ENCODE measurements around the gene IFT172. TPM values are rescaled to one million over a fixed set of nuclear protein-coding genes. Genes with fewer than 3 reads are reported as not detected.
"Not testable (repeated sequence)": the region's sequence is repeated elsewhere in the genome, so short reads cannot be mapped to it uniquely, and the experiment has no call there.

IFT172 gene
- polyA plus RNA-seq, 1 experiment: 20.4 TPM

- POLR2A ChIA-PET: interaction anchor here (0.6 to 3.6 kb wide), 15 partner anchors 12 to 295 kb away, joined by 3 to 43 read pairs (median 5); partner anchors contain the start of genes CCDC121, EIF2B4, GPN1 and GTF3C2
- CTCF ChIA-PET: interaction anchor here (0.8 to 2.9 kb wide), 4 partner anchors 22 to 254 kb away, joined by 3 to 11 read pairs (median 4); no protein-coding TSS in a partner anchor
- Histone ChIP-seq H3K27ac (ENCODE audit: low read depth, low read length) (peak overlapping the region; percentile 89), H3K27me3 (ENCODE audit: control insufficient read depth, insufficient read depth, low read length) (no peaks in the 10 kb centered on the region), H3K9me3 (ENCODE audit: control insufficient read depth, insufficient read depth, low read length) (no peaks in the 10 kb centered on the region; the same call in 1 of the 2 replicates), H3K4me3 (ENCODE audit: low read depth, low read length) (peak overlapping the region; percentile 80)
- peak; percentile 55 for DNase-seq (ENCODE audit: low read depth, low spot score)
- TF ChIP-seq CTCF (IDR thresholded peaks at IDR 0.05; ENCODE audit: low read depth, low read length): no peak
Measured at GRCh38 chr2:27428978-27429541, 60.5 kb downstream of the IFT172 start.

GRCh38 chr2:27428213-27428977, 61.1 kb downstream of the IFT172 start, which contains the start of gene NRBP1:
TSS of gene NRBP1 (plus strand) at chr2:27428631. CDS start at chr2:27433274, 4,643 bp downstream.
- TF ChIP-seq CTCF (IDR thresholded peaks at IDR 0.05; ENCODE audit: low read depth, low read length): no peak
- H3K4me3 ChIP-seq (ENCODE audit: low read depth, low read length): peak within 1 kb of the TSS; percentile 80
- no peaks in the 10 kb centered on the region for H3K27me3 ChIP-seq (ENCODE audit: control insufficient read depth, insufficient read depth, low read length)
- peak; percentile 68 for DNase-seq (ENCODE audit: low read depth, low spot score)
- ChIA-PET CTCF (interaction anchor here (0.9 to 1.3 kb wide), 4 partner anchors 21 to 255 kb away, joined by 3 to 5 read pairs (median 4); no protein-coding TSS in a partner anchor), POLR2A (interaction anchor here (0.6 to 3.6 kb wide), 14 partner anchors 13 to 235 kb away, joined by 3 to 43 read pairs (median 5); partner anchors contain the start of genes CCDC121, GPN1, GTF3C2 and PPM1G)
- H3K27ac ChIP-seq (ENCODE audit: low read depth, low read length): peak within 1 kb of the TSS; percentile 89
- H3K9me3 ChIP-seq (ENCODE audit: control insufficient read depth, insufficient read depth, low read length): no peaks in the 10 kb centered on the region; the same call in 1 of the 2 replicates

GRCh38 chr2:27427863-27428212, 61.7 kb downstream of the IFT172 start:
- CTCF ChIA-PET: interaction anchor here (0.9 to 1.3 kb wide), 4 partner anchors 21 to 255 kb away, joined by 3 to 5 read pairs (median 4); no protein-coding TSS in a partner anchor
- POLR2A ChIA-PET: interaction anchor here (0.8 to 3.6 kb wide), 9 partner anchors 19 to 236 kb away, joined by 3 to 43 read pairs (median 4); partner anchors contain the start of genes CCDC121, GPN1, GTF3C2 and PPM1G
- TF ChIP-seq CTCF (IDR thresholded peaks at IDR 0.05; ENCODE audit: low read depth, low read length): no peak
- Histone ChIP-seq H3K27ac (ENCODE audit: low read depth, low read length) (peak overlapping the region; percentile 89), H3K9me3 (ENCODE audit: control insufficient read depth, insufficient read depth, low read length) (no peaks in the 10 kb centered on the region; the same call in 1 of the 2 replicates), H3K4me3 (ENCODE audit: low read depth, low read length) (peak overlapping the region; percentile 80), H3K27me3 (ENCODE audit: control insufficient read depth, insufficient read depth, low read length) (no peaks in the 10 kb centered on the region)
- DNase-seq (ENCODE audit: low read depth, low spot score): no peak

- H3K4me3 ChIP-seq (ENCODE audit: low read depth, low read length); H3K27ac ChIP-seq (ENCODE audit: low read depth, low read length); CTCF ChIA-PET; DNase-seq (ENCODE audit: low read depth, low spot score); H3K9me3 ChIP-seq (ENCODE audit: control insufficient read depth, insufficient read depth, low read length); H3K27me3 ChIP-seq (ENCODE audit: control insufficient read depth, insufficient read depth, low read length): not testable (repeated sequence)
- POLR2A ChIA-PET: interaction anchor here (2.0 kb wide), 1 partner anchor 16 kb away, joined by 8 read pairs; the partner anchor contains the start of gene PPM1G
Measured at GRCh38 chr2:27425039-27425438, 64.5 kb downstream of the IFT172 start.

- TF ChIP-seq CTCF (IDR thresholded peaks at IDR 0.05; ENCODE audit: low read depth, low read length): no peak
- CTCF ChIA-PET: no interaction called here
- H3K4me3 ChIP-seq (ENCODE audit: low read depth, low read length): no peak overlapping the region
- no peak for DNase-seq (ENCODE audit: low read depth, low spot score)
- no peak overlapping the region for H3K27ac ChIP-seq (ENCODE audit: low read depth, low read length)
- POLR2A ChIA-PET: no interaction called here
- no peaks in the 10 kb centered on the region for H3K9me3 ChIP-seq (ENCODE audit: control insufficient read depth, insufficient read depth, low read length)
- H3K27me3 ChIP-seq (ENCODE audit: control insufficient read depth, insufficient read depth, low read length): no peaks in the 10 kb centered on the region
Measured at GRCh38 chr2:27422958-27423357, 66.6 kb downstream of the IFT172 start.

Measured in AG04450 (cell line).